Limb (tissue), 2 donors: ENCODE data around the gene PDCD6IP.
"Not testable (repeated sequence)": the region's sequence is repeated elsewhere in the genome, so short reads cannot be mapped to it uniquely, and the experiment has no call there.

Source experiments
- DNase-seq, 2 donors: peaks; one replicate each; pipeline ENCODE4 v3.0.0-alpha.2; 2016; ENCODE audit errors: extremely low spot score in 2 of 2

PDCD6IP gene

GRCh38 chr3:33798418-33799201 is at the start of gene PDCD6IP:
Gene PDCD6IP, plus strand, starts transcription at chr3:33798630. Its CDS starts 99 bp downstream, at chr3:33798729.
- DNase-seq: peak; percentile 90 to 94

- no peak for DNase-seq
Measured at GRCh38 chr3:33749546-33750210, 48.8 kb upstream of the PDCD6IP start.

- no peak for DNase-seq
Measured at GRCh38 chr3:33750211-33750548, 48.2 kb upstream of the PDCD6IP start.

- no peak for DNase-seq
Measured at GRCh38 chr3:33751336-33751735, 47.1 kb upstream of the PDCD6IP start.

GRCh38 chr3:33754391-33754790 is 44.0 kb upstream of the PDCD6IP start:
- DNase-seq: not testable (repeated sequence)

GRCh38 chr3:33758281-33758680 is 40.1 kb upstream of the PDCD6IP start:
- no peak for DNase-seq

GRCh38 chr3:33758864-33759263 is 39.6 kb upstream of the PDCD6IP start:
- no peak for DNase-seq

- no peak for DNase-seq
Measured at GRCh38 chr3:33768578-33769330, 29.7 kb upstream of the PDCD6IP start.

GRCh38 chr3:33773637-33774036 is 24.8 kb upstream of the PDCD6IP start:
- DNase-seq: no peak

- DNase-seq: no peak
Measured at GRCh38 chr3:33775363-33775762, 23.1 kb upstream of the PDCD6IP start.

GRCh38 chr3:33777996-33778395 is 20.4 kb upstream of the PDCD6IP start:
- DNase-seq: no peak

GRCh38 chr3:33779751-33780150 is 18.7 kb upstream of the PDCD6IP start:
- no peak for DNase-seq

GRCh38 chr3:33781413-33781812 is 17.0 kb upstream of the PDCD6IP start:
- not testable (repeated sequence) for DNase-seq

- DNase-seq: no peak
Measured at GRCh38 chr3:33786565-33787327, 11.7 kb upstream of the PDCD6IP start.

GRCh38 chr3:33787328-33788009 is 11.0 kb upstream of the PDCD6IP start:
- peak; percentile 60 to 68 for DNase-seq

- DNase-seq: no peak
Measured at GRCh38 chr3:33789183-33789954, 9.1 kb upstream of the PDCD6IP start.

GRCh38 chr3:33790091-33790490 is 8.3 kb upstream of the PDCD6IP start:
- no peak for DNase-seq

GRCh38 chr3:33791477-33792166 is 6.8 kb upstream of the PDCD6IP start:
- no peak for DNase-seq

GRCh38 chr3:33792167-33792892 is 6.1 kb upstream of the PDCD6IP start:
- DNase-seq: no peak
